Common myeloid progenitor, CD34-positive (primary cell): ENCODE results near the gene TLCD1. TPM values are rescaled to one million over a fixed set of nuclear protein-coding genes. Genes with fewer than 3 reads are reported as not detected.
A peak's percentile ranks its signal among the peaks of the same experiment; 100 is the strongest.

Experiments used
- CTCF ChIA-PET: fragments of 350-600 bp; sonication (Branson Sonifier 250); formaldehyde crosslinking; loops from one replicate; lab custom pipeline; 2021; ENCODE audit warnings: antibody characterized with exemption; lab: Charles Lee
- POLR2A ChIA-PET: fragments of 350-600 bp; sonication (Branson Sonifier 250); formaldehyde crosslinking; loops from one replicate; lab custom pipeline; 2021; ENCODE audit warnings: antibody characterized with exemption; lab: Charles Lee
- DNase-seq, 3 donors: peaks; one replicate each; pipeline versions ENCODE4 v3.0.0 to v3.0.0-alpha.2; 2013
- H3K27ac ChIP-seq, 2 experiments: 1 replicate in 1 of 2; 2 replicates in 1 of 2; pipeline ENCODE4 v1.7.0; 2013; ENCODE audit warnings: inconsistent platforms in 2 of 2, low read length in 2 of 2, mild to moderate bottlenecking in 2 of 2, low read depth in 1 of 2, moderate library complexity in 1 of 2; ENCODE audit not compliant: severe bottlenecking in 2 of 2, insufficient read depth in 1 of 2, poor library complexity in 1 of 2
- H3K27me3 ChIP-seq, 5 experiments: replicated peaks in 2 of 5; 1 replicate in 3 of 5; 2 replicates in 2 of 5; pipeline versions ENCODE4 v1.6.1 to v1.7.0; 2013; ENCODE audit warnings: low read length in 4 of 5, mild to moderate bottlenecking in 2 of 5, moderate library complexity in 2 of 5, inconsistent platforms in 1 of 5; ENCODE audit not compliant: insufficient read depth in 5 of 5, control insufficient read depth in 4 of 5
- H3K36me3 ChIP-seq, 4 experiments: 1 replicate in 2 of 4; 2 replicates in 2 of 4; pipeline versions ENCODE4 v1.6.1 to v1.7.0; 2013; ENCODE audit warnings: low read length in 3 of 4, control low read depth in 1 of 4, mild to moderate bottlenecking in 1 of 4; ENCODE audit not compliant: control insufficient read depth in 4 of 4, insufficient read depth in 4 of 4
- H3K4me1 ChIP-seq, 4 experiments: 1 replicate in 3 of 4; 2 replicates in 1 of 4; pipeline versions ENCODE4 v1.6.1 to v1.7.1; 2013; ENCODE audit warnings: low read length in 3 of 4, mild to moderate bottlenecking in 3 of 4, control low read depth in 1 of 4, inconsistent platforms in 1 of 4, moderate library complexity in 1 of 4; ENCODE audit not compliant: control insufficient read depth in 4 of 4, insufficient read depth in 4 of 4; ENCODE audit errors: control extremely low read depth in 1 of 4
- H3K4me3 ChIP-seq, 7 experiments: 1 replicate in 4 of 7; 2 replicates in 3 of 7; pipeline versions ENCODE4 v1.5.1 to v1.7.0; 2013; ENCODE audit warnings: mild to moderate bottlenecking in 7 of 7, low read length in 6 of 7, moderate library complexity in 6 of 7, inconsistent platforms in 2 of 7, low read depth in 2 of 7, control low read depth in 1 of 7; ENCODE audit not compliant: insufficient read depth in 4 of 7, control insufficient read depth in 1 of 7; ENCODE audit errors: extremely low read depth in 1 of 7
- H3K9me3 ChIP-seq, 5 experiments: 1 replicate in 4 of 5; 2 replicates in 1 of 5; pipeline versions ENCODE4 v1.6.1 to v1.7.1; 2013; ENCODE audit warnings: low read length in 4 of 5, mild to moderate bottlenecking in 2 of 5, inconsistent platforms in 1 of 5, low read depth in 1 of 5, moderate library complexity in 1 of 5; ENCODE audit not compliant: control insufficient read depth in 4 of 5, insufficient read depth in 2 of 5; ENCODE audit errors: control extremely low read depth in 1 of 5
- WGBS: methylation state at CpG from one replicate; pipeline ENCODE4 v1.1.5; 2013; ENCODE audit not compliant: insufficient coverage; 5-methylcytosine and 5-hydroxymethylcytosine counted together
- polyA plus RNA-seq: library from polyadenylated mRNA; unstranded; fragments of 120-200 nt; gene quantifications from one replicate; pipeline ENCODE4 v1.2.1, GENCODE V29; 2013

Gene TLCD1
- polyA plus RNA-seq = 0.41 TPM

DNA sequence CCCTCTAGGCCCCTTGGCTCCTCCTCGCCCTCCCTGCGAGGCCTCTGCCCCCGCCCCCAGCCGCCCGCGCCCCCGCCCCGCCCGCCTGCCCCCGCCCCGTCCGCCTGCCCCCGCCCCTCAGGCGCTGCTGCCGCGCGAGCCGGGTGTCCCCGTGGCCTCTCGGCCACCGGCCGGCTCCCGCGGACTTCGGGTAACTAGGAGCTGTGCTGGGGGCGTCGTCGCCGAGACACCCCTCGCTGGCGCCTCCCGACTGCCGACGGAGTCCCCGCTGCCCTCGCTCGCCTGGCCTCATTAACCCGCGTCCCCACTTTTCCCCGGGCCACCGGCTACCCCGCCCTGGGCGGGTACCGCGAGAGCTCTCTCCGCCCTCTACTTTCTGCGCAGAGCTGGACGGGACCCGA, at the start of gene TLCD1:
Gene TLCD1 (minus strand): TSS at position 8 of the 401 bp plus-strand sequence. CDS start 136 bp downstream, outside the sequence.
- DNase-seq = peak; percentile 61 to 80 (median 79)
- H3K9me3 ChIP-seq = no peaks in the 10 kb centered on the region
- ChIA-PET POLR2A (interaction anchor here (1.0 to 3.6 kb wide), 4 partner anchors 15 to 30 kb away, joined by 3 to 87 read pairs (median 7); partner anchors contain the start of genes PROCA1 and TRAF4), CTCF (interaction anchor here (0.6 to 17.9 kb wide), 21 partner anchors 9 to 1271 kb away, joined by 3 to 507 read pairs (median 5); partner anchors contain the start of genes DHRS13, PROCA1 and TRAF4)
- peaks cover 8 to 38% (median 34%) of the 10 kb centered on the region in 4 experiments for H3K36me3 ChIP-seq
- peak within 1 kb of the TSS; percentile 51 to 91 (median 83) for H3K4me3 ChIP-seq
- no peaks in the 10 kb centered on the region for H3K27me3 ChIP-seq
- 0% methylated on average over 37 of the region's 49 CpGs for WGBS
- peaks cover 8 to 63% (median 48%) of the 10 kb centered on the region in 4 experiments for H3K4me1 ChIP-seq
- peak within 1 kb of the TSS in 1 of 2 experiments; percentile 94 for H3K27ac ChIP-seq

GRCh38 chr17:28774206-28774605, 48.2 kb upstream of the TLCD1 start:
- H3K36me3 ChIP-seq = peaks cover 0 to 7% (median 3%) of the 10 kb centered on the region in 4 experiments
- ChIA-PET POLR2A (interaction anchor here (0.7 kb wide), 1 partner anchor 13 kb away, joined by 3 read pairs; no protein-coding TSS in a partner anchor), CTCF (interaction anchor here (1.4 to 6.3 kb wide), 7 partner anchors 11 to 68 kb away, joined by 4 to 47 read pairs (median 4); partner anchors contain the start of genes NEK8 and TLCD1)
- H3K9me3 ChIP-seq = no peaks in the 10 kb centered on the region
- no peak for DNase-seq
- 100% methylated on average over 3 of the region's 3 CpGs for WGBS
- H3K4me1 ChIP-seq = peaks cover 0 to 20% (median 9%) of the 10 kb centered on the region in 4 experiments
- H3K4me3 ChIP-seq = no peak overlapping the region
- no peak overlapping the region for H3K27ac ChIP-seq
- H3K27me3 ChIP-seq = no peaks in the 10 kb centered on the region

GRCh38 chr17:28773736-28774135, 47.7 kb upstream of the TLCD1 start:
- WGBS = 79% methylated on average over 4 of the region's 6 CpGs
- ChIA-PET CTCF (interaction anchor here (1.4 to 6.3 kb wide), 6 partner anchors 11 to 68 kb away, joined by 4 to 47 read pairs (median 4); partner anchors contain the start of genes NEK8 and TLCD1), POLR2A (interaction anchor here (0.7 kb wide), 1 partner anchor 13 kb away, joined by 3 read pairs; no protein-coding TSS in a partner anchor)
- peaks cover 0 to 7% (median 3%) of the 10 kb centered on the region in 4 experiments for H3K36me3 ChIP-seq
- H3K27me3 ChIP-seq = no peaks in the 10 kb centered on the region
- peaks cover 0 to 18% (median 6%) of the 10 kb centered on the region in 4 experiments for H3K4me1 ChIP-seq
- no peak for DNase-seq
- no peaks in the 10 kb centered on the region for H3K9me3 ChIP-seq
- no peak overlapping the region for H3K27ac ChIP-seq
- H3K4me3 ChIP-seq = no peak overlapping the region

DNA sequence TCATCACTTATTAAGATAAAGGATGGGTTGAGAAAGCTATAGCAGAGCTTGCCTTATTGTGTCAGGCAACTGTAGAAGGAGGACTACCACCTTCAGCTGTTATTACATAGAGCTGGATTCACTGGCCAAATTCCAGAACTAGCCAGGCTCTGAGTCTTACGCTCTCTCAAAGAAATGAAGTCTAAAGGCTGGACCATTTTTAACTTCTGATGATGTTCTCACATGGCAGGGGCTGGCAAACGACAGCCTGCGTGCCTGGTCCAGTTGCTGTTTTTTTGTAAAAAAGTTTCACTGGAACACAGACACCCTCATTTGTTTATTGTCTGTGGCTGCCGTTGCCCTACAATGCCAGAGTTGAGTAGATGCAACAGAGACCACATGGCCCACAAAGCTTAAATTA, 39.0 kb upstream of the TLCD1 start:
- Histone ChIP-seq H3K4me1 (peaks cover 3 to 15% (median 13%) of the 10 kb centered on the region in 4 experiments), H3K27ac (no peak overlapping the region), H3K36me3 (peaks cover 9 to 43% (median 19%) of the 10 kb centered on the region in 4 experiments), H3K9me3 (no peaks in the 10 kb centered on the region), H3K27me3 (no peaks in the 10 kb centered on the region), H3K4me3 (no peak overlapping the region)
- ChIA-PET POLR2A (no interaction called here), CTCF (interaction anchor here (0.6 to 7.3 kb wide), 25 partner anchors 9 to 187 kb away, joined by 3 to 84 read pairs (median 5); partner anchors contain the start of genes FAM222B, FLOT2, NEK8 and TLCD1)
- DNase-seq = no peak
- 91% methylated on average over 4 of the region's 4 CpGs for WGBS

DNA sequence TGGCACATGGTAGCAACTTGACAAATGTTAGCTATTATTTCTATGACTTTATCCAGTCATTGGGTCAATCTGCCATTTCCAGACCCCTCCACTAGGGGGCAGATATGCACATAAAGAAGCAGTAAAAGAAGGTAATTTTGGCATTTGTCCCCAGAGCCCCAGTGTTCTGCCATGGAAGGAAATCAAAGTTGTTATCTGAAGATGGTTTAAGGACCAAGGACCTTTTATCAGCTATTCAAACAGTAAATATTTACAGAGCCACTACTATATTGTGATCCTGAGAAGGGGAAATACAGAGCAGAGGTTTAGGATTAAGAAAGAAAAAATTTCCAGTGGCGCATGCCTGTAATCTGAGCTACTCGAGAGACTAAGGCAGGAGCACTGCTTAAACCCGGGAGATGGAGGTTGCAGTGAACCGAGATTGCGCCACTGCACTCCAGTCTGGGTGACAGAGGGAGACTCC, 37.8 kb upstream of the TLCD1 start:
- ChIA-PET CTCF (interaction anchor here (0.8 to 7.3 kb wide), 41 partner anchors 10 to 182 kb away, joined by 3 to 84 read pairs (median 6); partner anchors contain the start of genes FAM222B, FLOT2, NEK8 and RPL23A), POLR2A (interaction anchor here (0.6 to 0.9 kb wide), 3 partner anchors 11 to 84 kb away, joined by 3 to 7 read pairs (median 4); no protein-coding TSS in a partner anchor)
- Histone ChIP-seq H3K4me1 (peaks cover 3 to 15% (median 13%) of the 10 kb centered on the region in 4 experiments), H3K36me3 (peaks cover 15 to 55% (median 30%) of the 10 kb centered on the region in 4 experiments), H3K27me3 (no peaks in the 10 kb centered on the region), H3K4me3 (no peak overlapping the region), H3K9me3 (no peaks in the 10 kb centered on the region), H3K27ac (no peak overlapping the region)
- 91% methylated on average over 5 of the region's 5 CpGs for WGBS
- DNase-seq = peak; percentile 78 to 89 (median 82)

DNA sequence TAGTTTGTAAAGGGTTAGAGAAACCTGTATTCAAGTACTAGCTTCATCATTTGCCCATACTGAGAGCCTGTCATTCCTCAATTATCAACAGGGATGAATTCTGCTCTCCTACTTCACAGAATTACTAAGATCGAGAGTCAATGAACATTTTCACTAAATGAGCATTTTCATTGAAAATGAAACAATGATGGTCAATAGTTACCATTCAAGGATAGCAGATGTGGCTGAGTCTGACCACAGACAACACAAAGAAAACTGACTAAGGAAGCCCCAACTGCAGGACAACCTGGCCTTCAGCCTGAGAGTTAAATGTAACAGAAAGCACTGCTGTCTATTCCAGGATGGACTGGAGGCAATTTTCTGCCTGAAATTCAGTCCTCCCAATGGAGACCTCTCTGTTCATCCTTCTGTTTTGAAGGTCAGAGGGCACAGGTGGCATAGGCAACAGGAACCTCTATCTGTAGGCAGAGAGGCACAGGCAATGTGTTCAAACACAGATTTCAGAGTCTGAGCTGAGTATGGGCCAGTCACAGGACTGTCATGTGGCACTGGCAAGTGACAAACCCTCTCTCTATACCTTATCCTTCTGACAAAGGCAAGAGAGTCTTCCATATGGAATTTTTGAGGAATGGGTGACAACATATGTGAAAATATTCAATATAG, 37.2 kb upstream of the TLCD1 start:
- POLR2A ChIA-PET = interaction anchor here (0.7 to 0.9 kb wide), 3 partner anchors 11 to 36 kb away, joined by 3 to 4 read pairs (median 3); no protein-coding TSS in a partner anchor
- WGBS = 100% methylated on average over 1 of the region's 1 CpG
- no peaks in the 10 kb centered on the region for H3K27me3 ChIP-seq
- peaks cover 3 to 15% (median 13%) of the 10 kb centered on the region in 4 experiments for H3K4me1 ChIP-seq
- no peaks in the 10 kb centered on the region for H3K9me3 ChIP-seq
- no peak overlapping the region for H3K4me3 ChIP-seq
- CTCF ChIA-PET = interaction anchor here (0.8 to 7.3 kb wide), 40 partner anchors 11 to 182 kb away, joined by 3 to 84 read pairs (median 6); partner anchors contain the start of genes FAM222B, FLOT2, NEK8 and RPL23A
- H3K27ac ChIP-seq = no peak overlapping the region
- H3K36me3 ChIP-seq = peaks cover 19 to 60% (median 36%) of the 10 kb centered on the region in 4 experiments
- no peak for DNase-seq
